Smooth muscle cell (in vitro differentiated cells): ENCODE data around the gene CLNK. TPM values are rescaled to one million over a fixed set of nuclear protein-coding genes. Genes with fewer than 3 reads are reported as not detected.

Experiments
- DNase-seq: peaks from one replicate; lab custom pipeline; 2025; ENCODE audit not compliant: unreplicated experiment; lab: John Stamatoyannopoulos, UW
- H2AFZ ChIP-seq: fragments of 200-600 bp; sonication (generic); 2 replicates; pipeline ENCODE4 v1.6.0; 2016; ENCODE audit warnings: antibody characterized with exemption, low read depth, mild to moderate bottlenecking
- H3F3A ChIP-seq: fragments of 200-600 bp; sonication (generic); 2 replicates; pipeline ENCODE4 v1.6.0; 2017; ENCODE audit warnings: antibody characterized with exemption, low read depth
- H3K27ac ChIP-seq: fragments of 200-600 bp; sonication (generic); 2 replicates; pipeline ENCODE4 v1.5.1; 2016; ENCODE audit warnings: low read depth, mild to moderate bottlenecking
- H3K27me3 ChIP-seq: fragments of 200-600 bp; sonication (generic); 2 replicates; pipeline ENCODE4 v1.6.1; 2016; ENCODE audit warnings: low read depth, mild to moderate bottlenecking
- H3K36me3 ChIP-seq: fragments of 200-600 bp; sonication (generic); 2 replicates; pipeline ENCODE4 v1.5.1; 2016; ENCODE audit warnings: low read depth
- H3K4me1 ChIP-seq: fragments of 200-600 bp; sonication (generic); 2 replicates; pipeline ENCODE4 v1.5.1; 2016; ENCODE audit warnings: low read depth
- H3K4me2 ChIP-seq: fragments of 200-600 bp; sonication (generic); 2 replicates; pipeline ENCODE4 v1.6.0; 2016; ENCODE audit warnings: mild to moderate bottlenecking
- H3K4me3 ChIP-seq: fragments of 200-600 bp; sonication (generic); 2 replicates; pipeline ENCODE4 v1.5.1; 2016; ENCODE audit warnings: mild to moderate bottlenecking
- H3K79me2 ChIP-seq: fragments of 200-600 bp; sonication (generic); 2 replicates; pipeline ENCODE4 v1.6.0; 2016; ENCODE audit warnings: low read depth, mild to moderate bottlenecking
- H3K9ac ChIP-seq: fragments of 200-600 bp; sonication (generic); 2 replicates; pipeline ENCODE4 v1.6.0; 2016; ENCODE audit warnings: low read depth
- H3K9me3 ChIP-seq: fragments of 200-600 bp; sonication (generic); replicated peaks from 2 replicates; pipeline ENCODE4 v1.5.1; 2016; ENCODE audit warnings: low read depth
- H4K20me1 ChIP-seq: fragments of 200-600 bp; sonication (generic); 2 replicates; pipeline ENCODE4 v1.6.0; 2016; ENCODE audit warnings: low read depth
- CTCF ChIP-seq: fragments of 200-600 bp; sonication (generic); IDR thresholded peaks from 2 replicates; pipeline ENCODE4 v1.5.1; 2017; ENCODE audit warnings: borderline replicate concordance, mild to moderate bottlenecking, antibody characterized with exemption; ENCODE audit not compliant: insufficient read depth, poor library complexity, severe bottlenecking
- WGBS: methylation state at CpG from one replicate; pipeline ENCODE4 v1.1.7; 2016; ENCODE audit warnings: low lambda C conversion rate; 5-methylcytosine and 5-hydroxymethylcytosine counted together
- polyA plus RNA-seq: library from polyadenylated mRNA; unstranded; fragments of >200 nt; fragmentation: Nextera tagmentation; extraction: Ambion mirVana; gene quantifications from 2 replicates; pipeline ENCODE4 v1.2.1, GENCODE V29; 2016
- total RNA-seq: library from RNA; depleted of rRNA; stranded (reverse); fragments of >200 nt; gene quantifications from 2 replicates; pipeline ENCODE4 v1.2.3, GENCODE V29; 2014

The CLNK gene
- total and polyA plus RNA-seq, 2 experiments from 2014 or later, result not detected

- no peaks in the 10 kb centered on the region for H3K27me3 ChIP-seq
- H3K9me3 ChIP-seq, result no peaks in the 10 kb centered on the region
- H4K20me1 ChIP-seq, result no peaks in the 10 kb centered on the region
- WGBS, result 83% methylated on average over 1 of the region's 1 CpG
- no peak overlapping the region for H3K4me3 ChIP-seq
- no peak for DNase-seq
- H3K9ac ChIP-seq, result no peak overlapping the region
- no peak overlapping the region for H2AFZ ChIP-seq
- no peaks in the 10 kb centered on the region for H3K4me1 ChIP-seq
- H3F3A ChIP-seq, result peaks cover 4% of the 10 kb centered on the region
- TF ChIP-seq CTCF, result no peak
- no peaks in the 10 kb centered on the region for H3K79me2 ChIP-seq
- no peaks in the 10 kb centered on the region for H3K36me3 ChIP-seq
- H3K27ac ChIP-seq, result no peak overlapping the region
- no peak overlapping the region for H3K4me2 ChIP-seq
Measured at GRCh38 chr4:10579648-10580047, 104.9 kb downstream of the CLNK start.

- Histone ChIP-seq H4K20me1 (no peaks in the 10 kb centered on the region), H3F3A (peaks cover 2% of the 10 kb centered on the region), H3K4me3 (no peak overlapping the region), H2AFZ (no peak overlapping the region), H3K9ac (no peak overlapping the region), H3K36me3 (no peaks in the 10 kb centered on the region), H3K79me2 (no peaks in the 10 kb centered on the region), H3K9me3 (no peaks in the 10 kb centered on the region), H3K27me3 (no peaks in the 10 kb centered on the region), H3K4me1 (no peaks in the 10 kb centered on the region), H3K4me2 (no peak overlapping the region), H3K27ac (no peak overlapping the region)
- WGBS, result 72% methylated on average over 11 of the region's 11 CpGs
- DNase-seq, result no peak
- no peak for TF ChIP-seq CTCF
Measured at GRCh38 chr4:10577508-10578426, 106.8 kb downstream of the CLNK start.

- Histone ChIP-seq H3K4me3 (no peak overlapping the region), H4K20me1 (no peaks in the 10 kb centered on the region), H3K27ac (no peak overlapping the region), H2AFZ (no peak overlapping the region), H3K9ac (no peak overlapping the region), H3K4me2 (no peak overlapping the region), H3F3A (no peaks in the 10 kb centered on the region), H3K4me1 (no peaks in the 10 kb centered on the region), H3K27me3 (no peaks in the 10 kb centered on the region), H3K36me3 (no peaks in the 10 kb centered on the region), H3K9me3 (no peaks in the 10 kb centered on the region), H3K79me2 (no peaks in the 10 kb centered on the region)
- TF ChIP-seq CTCF, result no peak
- 54% methylated on average over 1 of the region's 1 CpG for WGBS
- no peak for DNase-seq
Measured at GRCh38 chr4:10577018-10577417, 107.5 kb downstream of the CLNK start.
